ENCODE measurements around the gene LRR1. TPM values are rescaled to one million over a fixed set of nuclear protein-coding genes. Genes with fewer than 3 reads are reported as not detected.
"Not testable (repeated sequence)": the region's sequence is repeated elsewhere in the genome, so short reads cannot be mapped to it uniquely, and the experiment has no call there.

The LRR1 gene
- total RNA-seq, 8 experiments from 2014 or later: 6.0 to 26.8 (median 10.5) TPM

DNA sequence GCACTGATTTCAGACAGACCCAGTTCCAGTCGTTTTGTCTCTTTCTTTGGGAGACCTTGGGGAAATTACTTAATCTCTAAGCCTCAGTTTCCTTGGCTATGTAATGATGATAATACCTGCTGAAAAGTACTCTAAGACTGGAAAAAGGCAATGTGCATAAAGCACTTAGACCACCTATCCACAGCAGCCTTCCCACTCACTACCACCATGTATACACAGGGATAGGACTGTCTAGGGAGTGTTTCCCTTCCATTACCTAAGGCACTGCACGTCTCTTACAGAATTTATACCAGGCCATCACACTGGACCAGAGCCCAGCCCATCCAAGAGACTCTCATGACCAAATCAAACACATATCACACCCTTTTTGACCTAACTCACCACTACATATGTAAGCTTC lies 18.9 kb upstream of the LRR1 start:
- no peak overlapping the region for H3K4me3 ChIP-seq
- in situ Hi-C loops (cut with MboI; ENCODE audit: low pct_unique_long_range_greater_than_20kb in 2 of 9, low sequenced_read_pairs in 9 of 9, unreplicated experiment in 9 of 9): no loop called here
- ATAC-seq (replicated peaks in 6 of 8): peak in 4 of 8 experiments; percentile 8 to 14 (median 10)
- H3K4me1 ChIP-seq (replicated peaks in 1 of 2): peaks cover 7 to 12% of the 10 kb centered on the region in 2 donors
- no peak overlapping the region for H3K27ac ChIP-seq
- WGBS, 10 experiments: 88 to 100% (median 100%) methylated on average over 1 to 2 of the region's 2 CpGs; no CpG with 5 or more reads in 3 of the 10 experiments

DNA sequence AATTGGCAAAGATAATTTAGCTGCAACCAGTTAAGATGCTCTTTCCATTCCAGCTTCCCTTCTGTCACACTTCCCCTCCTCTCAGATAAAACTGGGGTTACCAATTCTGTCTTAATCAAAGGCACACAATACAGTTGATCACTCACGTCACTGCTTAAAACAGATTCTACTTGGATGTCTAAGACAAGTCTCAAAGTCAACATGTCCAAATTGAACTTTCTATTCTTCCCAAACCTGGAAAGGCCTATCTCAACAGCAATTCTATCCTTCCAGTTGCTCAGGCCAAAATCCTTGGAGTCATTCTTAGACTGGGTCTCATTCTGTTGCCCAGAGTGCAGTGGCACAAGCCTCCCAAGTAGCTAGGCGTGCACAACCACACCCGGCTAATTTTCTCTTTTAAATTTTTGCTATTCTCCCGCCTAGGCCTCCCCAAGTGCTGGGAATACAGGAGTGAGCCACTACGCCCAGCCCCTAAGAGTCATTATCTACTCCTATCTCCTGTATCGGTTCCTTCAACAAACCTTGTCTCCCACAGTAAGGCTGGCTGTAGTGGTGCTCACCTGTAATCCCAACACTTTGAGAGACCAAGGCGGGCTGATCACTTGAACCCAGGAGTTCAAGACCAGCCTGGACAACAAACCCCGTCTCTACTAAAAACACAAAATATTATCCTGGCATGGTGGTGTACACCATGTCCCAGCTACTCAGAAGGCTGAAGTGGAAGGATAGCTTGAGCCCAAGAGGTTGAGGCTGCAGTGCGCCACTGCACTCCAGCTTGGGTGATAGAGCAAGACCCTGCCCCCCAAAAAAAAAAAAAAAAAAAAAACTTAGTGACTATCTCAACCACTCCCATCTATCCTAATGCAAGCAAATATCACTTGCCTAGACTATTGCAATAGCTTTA lies 17.3 kb upstream of the LRR1 start:
- Histone ChIP-seq H3K27ac (no peak overlapping the region), H3K4me1 (replicated peaks in 1 of 2) (peaks cover 9 to 13% of the 10 kb centered on the region in 2 donors), H3K4me3 (no peak overlapping the region)
- in situ Hi-C loops (cut with MboI; ENCODE audit: low pct_unique_long_range_greater_than_20kb in 2 of 9, low sequenced_read_pairs in 9 of 9, unreplicated experiment in 9 of 9): no loop called here
- 60 to 100% (median 77%) methylated on average over 2 to 7 of the region's 9 CpGs; no CpG with 5 or more reads in 2 of the 10 experiments for WGBS, 10 experiments
- no peak for ATAC-seq (replicated peaks in 6 of 8)

- in situ Hi-C loops (cut with MboI; ENCODE audit: low pct_unique_long_range_greater_than_20kb in 2 of 9, low sequenced_read_pairs in 9 of 9, unreplicated experiment in 9 of 9): no loop called here
- peaks cover 9 to 13% of the 10 kb centered on the region in 2 donors for H3K4me1 ChIP-seq (replicated peaks in 1 of 2)
- H3K27ac ChIP-seq: no peak overlapping the region
- no peak for ATAC-seq (replicated peaks in 6 of 8)
- 60 to 100% (median 88%) methylated on average over 1 to 4 of the region's 4 CpGs for WGBS, 10 experiments
- H3K4me3 ChIP-seq: no peak overlapping the region
Observed at GRCh38 chr14:49582113-49582977, 16.4 kb upstream of the LRR1 start.

GRCh38 chr14:49583629-49584028 lies 15.1 kb upstream of the LRR1 start:
- peaks cover 9 to 13% of the 10 kb centered on the region in 2 donors for H3K4me1 ChIP-seq (replicated peaks in 1 of 2)
- in situ Hi-C loops (cut with MboI; ENCODE audit: low pct_unique_long_range_greater_than_20kb in 2 of 9, low sequenced_read_pairs in 9 of 9, unreplicated experiment in 9 of 9): no loop called here
- H3K4me3 ChIP-seq: no peak overlapping the region
- ATAC-seq (replicated peaks in 6 of 8): no peak
- 71 to 100% (median 95%) methylated on average over 4 to 6 of the region's 6 CpGs; no CpG with 5 or more reads in 1 of the 10 experiments for WGBS, 10 experiments
- no peak overlapping the region for H3K27ac ChIP-seq

DNA sequence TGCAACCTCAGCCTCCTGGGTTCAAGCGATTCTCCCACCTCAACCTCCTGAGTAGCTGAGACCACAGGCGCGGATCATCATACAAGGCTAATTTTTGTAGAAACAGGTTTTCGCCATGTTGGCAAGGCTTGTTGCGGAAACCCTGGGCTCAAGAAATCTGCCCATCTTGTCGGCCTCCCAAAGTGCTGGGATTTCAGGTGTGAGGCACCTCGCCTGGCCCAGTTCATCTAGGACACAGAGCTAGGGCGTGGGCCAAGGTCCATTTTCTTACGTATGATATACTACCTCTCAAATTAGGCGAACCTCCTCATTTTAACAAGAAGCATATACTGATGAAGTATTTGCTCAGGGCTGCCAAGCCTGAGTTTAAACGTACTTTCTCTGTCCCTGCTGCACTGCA lies 14.7 kb upstream of the LRR1 start:
- Histone ChIP-seq H3K27ac (no peak overlapping the region), H3K4me3 (no peak overlapping the region), H3K4me1 (replicated peaks in 1 of 2) (peaks cover 9 to 13% of the 10 kb centered on the region in 2 donors)
- no peak for ATAC-seq (replicated peaks in 6 of 8)
- WGBS, 10 experiments: 50 to 100% (median 88%) methylated on average over 2 to 7 of the region's 11 CpGs; no CpG with 5 or more reads in 1 of the 10 experiments
- in situ Hi-C loops (cut with MboI; ENCODE audit: low pct_unique_long_range_greater_than_20kb in 2 of 9, low sequenced_read_pairs in 9 of 9, unreplicated experiment in 9 of 9): no loop called here

- Histone ChIP-seq H3K4me3 (peak overlapping the region; percentile 64 to 94 (median 83)), H3K4me1 (replicated peaks in 1 of 2) (peaks cover 9 to 13% of the 10 kb centered on the region in 2 donors), H3K27ac (peak overlapping the region in 1 of 2 donors; percentile 88)
- peak in 1 of 8 experiments; percentile 1 for ATAC-seq (replicated peaks in 6 of 8)
- 1 to 10% (median 3%) methylated on average over 2 to 29 of the region's 32 CpGs; no CpG with 5 or more reads in 1 of the 10 experiments for WGBS, 10 experiments
- in situ Hi-C loops (cut with MboI; ENCODE audit: low pct_unique_long_range_greater_than_20kb in 2 of 9, low sequenced_read_pairs in 9 of 9, unreplicated experiment in 9 of 9): not testable (repeated sequence)
Observed at GRCh38 chr14:49584981-49585640, 13.6 kb upstream of the LRR1 start.

- ATAC-seq (replicated peaks in 6 of 8): peak; percentile 83 to 97 (median 96)
- peak within 1 kb of the TSS; percentile 85 to 88 for H3K27ac ChIP-seq
- H3K4me1 ChIP-seq (replicated peaks in 1 of 2): peaks cover 9 to 13% of the 10 kb centered on the region in 2 donors
- 0 to 2% (median 0%) methylated on average over 1 to 33 of the region's 55 CpGs; no CpG with 5 or more reads in 3 of the 10 experiments for WGBS, 10 experiments
- in situ Hi-C loops (cut with MboI; ENCODE audit: low pct_unique_long_range_greater_than_20kb in 2 of 9, low sequenced_read_pairs in 9 of 9, unreplicated experiment in 9 of 9): no loop called here
- peak within 1 kb of the TSS; percentile 64 to 94 (median 83) for H3K4me3 ChIP-seq
Observed at GRCh38 chr14:49585803-49586672, 12.7 kb upstream of the LRR1 start, which contains the start of gene RPS29. TSS of gene RPS29 (minus strand) at chr14:49586380. CDS start at chr14:49586346, 34 bp downstream.

GRCh38 chr14:49586673-49587460 lies 11.9 kb upstream of the LRR1 start:
- Histone ChIP-seq H3K27ac (peak overlapping the region; percentile 13 to 18), H3K4me3 (peak overlapping the region; percentile 64 to 94 (median 83)), H3K4me1 (replicated peaks in 1 of 2) (peaks cover 9 to 13% of the 10 kb centered on the region in 2 donors)
- in situ Hi-C loops (cut with MboI; ENCODE audit: low pct_unique_long_range_greater_than_20kb in 2 of 9, low sequenced_read_pairs in 9 of 9, unreplicated experiment in 9 of 9): no loop called here
- peak in 3 of 8 experiments; percentile 26 to 42 (median 31) for ATAC-seq (replicated peaks in 6 of 8)
- WGBS, 10 experiments: 0 to 12% (median 5%) methylated on average over 2 to 9 of the region's 21 CpGs

DNA sequence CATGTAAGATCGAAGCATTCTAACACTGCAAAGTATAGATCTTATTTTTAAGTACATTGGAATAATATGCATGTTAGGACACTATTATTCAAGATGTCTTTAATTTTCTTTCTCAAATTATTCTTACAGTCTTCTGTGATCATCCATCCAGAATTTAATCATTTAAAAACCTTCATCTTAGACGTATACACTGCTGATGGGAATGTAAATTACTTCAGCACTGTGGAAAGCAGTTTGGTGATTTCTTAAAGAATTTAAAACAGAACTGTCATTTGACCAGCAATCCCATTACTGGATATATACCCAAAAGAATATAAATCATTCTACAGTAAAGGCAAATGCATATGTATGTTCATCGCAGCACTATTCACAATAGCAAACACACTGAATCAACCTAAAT lies 9.4 kb upstream of the LRR1 start:
- peaks cover 4 to 6% of the 10 kb centered on the region in 2 donors for H3K4me1 ChIP-seq (replicated peaks in 1 of 2)
- no peak overlapping the region for H3K27ac ChIP-seq
- in situ Hi-C loops (cut with MboI; ENCODE audit: low pct_unique_long_range_greater_than_20kb in 2 of 9, low sequenced_read_pairs in 9 of 9, unreplicated experiment in 9 of 9): no loop called here
- WGBS, 10 experiments: 71 to 100% (median 81%) methylated on average over 1 to 3 of the region's 3 CpGs; no CpG with 5 or more reads in 1 of the 10 experiments
- ATAC-seq (replicated peaks in 6 of 8): no peak
- H3K4me3 ChIP-seq: no peak overlapping the region

DNA sequence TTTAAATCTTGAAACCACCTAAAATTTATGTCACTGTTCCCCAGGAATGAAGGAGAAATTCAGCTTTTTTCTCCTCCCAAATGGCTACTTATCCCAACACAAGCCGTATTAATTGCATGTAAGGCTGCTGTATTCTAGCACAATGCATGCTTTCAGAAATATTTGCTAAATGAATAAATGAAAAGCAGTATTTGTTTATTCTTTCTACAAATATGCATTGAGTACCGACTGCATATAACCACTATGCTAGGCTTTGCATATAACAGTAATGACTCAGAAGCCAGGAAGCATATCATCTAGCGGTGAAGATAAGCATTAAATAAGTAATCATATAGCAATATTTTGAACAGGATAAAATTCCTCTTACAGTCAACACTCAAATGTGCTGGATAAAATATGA lies 5.7 kb upstream of the LRR1 start:
- Histone ChIP-seq H3K4me1 (replicated peaks in 1 of 2) (no peaks in the 10 kb centered on the region), H3K27ac (no peak overlapping the region), H3K4me3 (no peak overlapping the region)
- ATAC-seq (replicated peaks in 6 of 8): peak in 3 of 8 experiments; percentile 8 to 80 (median 13)
- in situ Hi-C loops (cut with MboI; ENCODE audit: low pct_unique_long_range_greater_than_20kb in 2 of 9, low sequenced_read_pairs in 9 of 9, unreplicated experiment in 9 of 9): no loop called here
- 2 to 100% (median 85%) methylated on average over 1 to 3 of the region's 3 CpGs; no CpG with 5 or more reads in 1 of the 10 experiments for WGBS, 10 experiments

Data from motor neuron (in vitro differentiated cells).